B cell (primary cell): ENCODE results near the gene DRD1.

Source experiments
- EZH2 ChIP-seq: IDR thresholded peaks from 2 replicates; pipeline ENCODE4 v1.6.1; 2012; ENCODE audit warnings: borderline replicate concordance, low read depth, mild to moderate bottlenecking, moderate library complexity, low read length; ENCODE audit not compliant: insufficient read depth, poor library complexity, severe bottlenecking
- TF ChIP-seq, protein P1 (sequence below): fragments of 200-600 bp; IDR thresholded peaks from one replicate; pipeline ENCODE4 v1.8.0; 2022; ENCODE audit warnings: antibody characterized with exemption, mild to moderate bottlenecking

DNA sequence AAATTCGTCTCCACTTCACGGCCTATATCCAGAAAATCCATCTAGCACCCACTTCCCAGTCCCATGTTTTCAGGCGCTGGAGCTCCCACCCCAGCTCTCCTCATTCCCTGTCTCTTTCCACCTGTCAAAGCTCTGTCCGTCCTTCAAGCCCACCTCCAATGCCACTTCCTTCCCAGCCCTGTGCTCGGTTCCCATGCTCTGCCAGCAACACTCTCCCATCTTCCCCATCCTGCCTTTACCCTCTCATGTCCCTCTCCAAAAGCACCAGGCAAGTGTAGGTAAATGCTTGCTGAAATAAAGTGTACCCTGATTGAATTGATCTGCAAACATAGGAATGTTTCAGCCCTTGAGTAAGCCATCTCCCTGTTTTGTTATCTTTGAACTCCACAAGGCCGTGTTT lies 9.2 kb downstream of the DRD1 start:
- no peak for TF ChIP-seq EZH2
- TF ChIP-seq, protein P1, sequence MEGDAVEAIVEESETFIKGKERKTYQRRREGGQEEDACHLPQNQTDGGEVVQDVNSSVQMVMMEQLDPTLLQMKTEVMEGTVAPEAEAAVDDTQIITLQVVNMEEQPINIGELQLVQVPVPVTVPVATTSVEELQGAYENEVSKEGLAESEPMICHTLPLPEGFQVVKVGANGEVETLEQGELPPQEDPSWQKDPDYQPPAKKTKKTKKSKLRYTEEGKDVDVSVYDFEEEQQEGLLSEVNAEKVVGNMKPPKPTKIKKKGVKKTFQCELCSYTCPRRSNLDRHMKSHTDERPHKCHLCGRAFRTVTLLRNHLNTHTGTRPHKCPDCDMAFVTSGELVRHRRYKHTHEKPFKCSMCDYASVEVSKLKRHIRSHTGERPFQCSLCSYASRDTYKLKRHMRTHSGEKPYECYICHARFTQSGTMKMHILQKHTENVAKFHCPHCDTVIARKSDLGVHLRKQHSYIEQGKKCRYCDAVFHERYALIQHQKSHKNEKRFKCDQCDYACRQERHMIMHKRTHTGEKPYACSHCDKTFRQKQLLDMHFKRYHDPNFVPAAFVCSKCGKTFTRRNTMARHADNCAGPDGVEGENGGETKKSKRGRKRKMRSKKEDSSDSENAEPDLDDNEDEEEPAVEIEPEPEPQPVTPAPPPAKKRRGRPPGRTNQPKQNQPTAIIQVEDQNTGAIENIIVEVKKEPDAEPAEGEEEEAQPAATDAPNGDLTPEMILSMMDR, result no peak
